Measurements from ENCODE around the gene DCAF15.
A peak's percentile ranks its signal among the peaks of the same experiment; 100 is the strongest.

DCAF15 gene

DNA sequence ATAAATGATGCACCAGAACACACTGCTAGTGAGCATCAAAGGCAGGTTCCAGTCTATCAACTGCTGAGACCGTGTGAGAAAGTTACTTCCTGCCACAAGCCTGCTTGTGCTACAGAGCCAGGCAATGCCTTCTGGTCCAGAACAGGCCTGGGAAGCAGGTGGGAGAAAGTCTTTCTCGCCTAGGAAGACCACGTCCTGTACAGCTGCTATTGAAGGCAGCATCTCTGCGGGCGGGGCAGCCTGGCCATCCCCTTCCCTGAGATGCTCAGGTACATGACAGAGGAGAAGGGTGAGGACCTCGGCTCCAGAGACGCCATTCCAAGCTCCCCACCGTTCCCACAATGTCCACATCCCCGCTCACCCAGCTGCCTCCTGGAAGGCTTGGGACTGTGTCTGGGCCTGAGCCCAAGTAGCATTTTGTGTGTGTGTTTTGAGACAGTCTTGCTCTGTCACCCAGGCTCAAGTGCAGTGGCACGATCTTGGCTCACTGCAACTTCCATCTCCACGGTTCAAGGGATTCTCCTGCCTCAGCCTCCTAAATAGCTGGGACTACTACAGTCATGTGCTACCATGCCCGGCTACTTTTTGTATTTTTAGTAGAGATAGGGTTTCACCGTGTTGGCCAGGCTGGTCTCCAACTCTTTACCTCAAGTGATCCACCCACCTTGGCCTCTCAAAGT lies 50.4 kb downstream of the DCAF15 start:
- TF ChIP-seq, protein P1, sequence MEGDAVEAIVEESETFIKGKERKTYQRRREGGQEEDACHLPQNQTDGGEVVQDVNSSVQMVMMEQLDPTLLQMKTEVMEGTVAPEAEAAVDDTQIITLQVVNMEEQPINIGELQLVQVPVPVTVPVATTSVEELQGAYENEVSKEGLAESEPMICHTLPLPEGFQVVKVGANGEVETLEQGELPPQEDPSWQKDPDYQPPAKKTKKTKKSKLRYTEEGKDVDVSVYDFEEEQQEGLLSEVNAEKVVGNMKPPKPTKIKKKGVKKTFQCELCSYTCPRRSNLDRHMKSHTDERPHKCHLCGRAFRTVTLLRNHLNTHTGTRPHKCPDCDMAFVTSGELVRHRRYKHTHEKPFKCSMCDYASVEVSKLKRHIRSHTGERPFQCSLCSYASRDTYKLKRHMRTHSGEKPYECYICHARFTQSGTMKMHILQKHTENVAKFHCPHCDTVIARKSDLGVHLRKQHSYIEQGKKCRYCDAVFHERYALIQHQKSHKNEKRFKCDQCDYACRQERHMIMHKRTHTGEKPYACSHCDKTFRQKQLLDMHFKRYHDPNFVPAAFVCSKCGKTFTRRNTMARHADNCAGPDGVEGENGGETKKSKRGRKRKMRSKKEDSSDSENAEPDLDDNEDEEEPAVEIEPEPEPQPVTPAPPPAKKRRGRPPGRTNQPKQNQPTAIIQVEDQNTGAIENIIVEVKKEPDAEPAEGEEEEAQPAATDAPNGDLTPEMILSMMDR (IDR thresholded peaks at IDR 0.05) = no peak
- H3K4me3 ChIP-seq (ENCODE audit: low read depth in 1 of 2, low read length in 1 of 2) = no peak overlapping the region
- H3K27me3 ChIP-seq = no peaks in the 10 kb centered on the region
- H3K4me1 ChIP-seq (ENCODE audit: control insufficient read depth in 1 of 2, insufficient read depth in 1 of 2, low read depth in 1 of 2, low read length in 1 of 2) = peaks cover 12 to 18% of the 10 kb centered on the region in 2 experiments
- peak overlapping the region; percentile 33 for H3K27ac ChIP-seq
- no peaks in the 10 kb centered on the region for H3K9me3 ChIP-seq
- H3K36me3 ChIP-seq = peaks cover 3% of the 10 kb centered on the region

DNA sequence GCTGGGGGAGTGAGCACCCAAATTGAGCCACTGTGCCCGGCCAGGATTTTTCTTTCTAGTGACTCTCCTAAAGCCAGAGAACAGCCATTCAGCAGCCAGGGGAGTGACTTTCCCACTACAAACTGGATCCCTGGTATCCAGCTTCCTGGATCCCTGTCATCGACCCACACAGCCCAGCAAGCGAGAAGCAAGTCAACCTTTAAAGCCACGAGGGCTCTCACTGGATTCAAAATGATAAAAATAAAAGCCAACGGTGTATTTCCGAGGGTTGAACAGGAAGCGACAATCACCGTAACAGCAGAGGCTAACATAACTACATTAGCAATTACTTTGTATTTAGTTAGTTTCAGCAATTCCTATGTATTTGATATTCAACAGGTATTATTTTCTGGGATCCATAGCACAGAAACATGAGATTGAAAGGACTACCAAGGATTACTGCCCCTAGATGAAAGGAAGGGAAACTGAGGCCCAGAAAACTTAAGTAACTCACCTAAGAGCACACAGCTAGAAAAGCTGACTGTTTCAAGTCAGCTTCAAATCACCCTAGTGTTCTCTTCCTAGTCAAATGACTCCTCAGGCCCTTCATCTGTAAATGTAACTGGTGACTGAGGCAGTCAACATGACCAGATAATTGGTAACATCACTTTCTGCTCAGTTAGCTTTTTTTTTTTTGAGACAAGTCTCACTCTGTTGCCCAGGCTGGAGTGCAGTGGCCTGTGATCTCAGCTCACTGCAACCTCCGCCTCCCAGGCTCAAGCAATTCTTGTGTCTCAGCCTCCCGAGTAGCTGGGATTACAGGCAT lies 51.1 kb downstream of the DCAF15 start:
- Histone ChIP-seq H3K4me1 (ENCODE audit: control insufficient read depth in 1 of 2, insufficient read depth in 1 of 2, low read depth in 1 of 2, low read length in 1 of 2) (peaks cover 12 to 18% of the 10 kb centered on the region in 2 experiments), H3K9me3 (no peaks in the 10 kb centered on the region), H3K27me3 (no peaks in the 10 kb centered on the region), H3K27ac (peak overlapping the region; percentile 33), H3K4me3 (ENCODE audit: low read depth in 1 of 2, low read length in 1 of 2) (no peak overlapping the region), H3K36me3 (no peaks in the 10 kb centered on the region)
- TF ChIP-seq, protein P1 (IDR thresholded peaks at IDR 0.05) = no peak

DNA sequence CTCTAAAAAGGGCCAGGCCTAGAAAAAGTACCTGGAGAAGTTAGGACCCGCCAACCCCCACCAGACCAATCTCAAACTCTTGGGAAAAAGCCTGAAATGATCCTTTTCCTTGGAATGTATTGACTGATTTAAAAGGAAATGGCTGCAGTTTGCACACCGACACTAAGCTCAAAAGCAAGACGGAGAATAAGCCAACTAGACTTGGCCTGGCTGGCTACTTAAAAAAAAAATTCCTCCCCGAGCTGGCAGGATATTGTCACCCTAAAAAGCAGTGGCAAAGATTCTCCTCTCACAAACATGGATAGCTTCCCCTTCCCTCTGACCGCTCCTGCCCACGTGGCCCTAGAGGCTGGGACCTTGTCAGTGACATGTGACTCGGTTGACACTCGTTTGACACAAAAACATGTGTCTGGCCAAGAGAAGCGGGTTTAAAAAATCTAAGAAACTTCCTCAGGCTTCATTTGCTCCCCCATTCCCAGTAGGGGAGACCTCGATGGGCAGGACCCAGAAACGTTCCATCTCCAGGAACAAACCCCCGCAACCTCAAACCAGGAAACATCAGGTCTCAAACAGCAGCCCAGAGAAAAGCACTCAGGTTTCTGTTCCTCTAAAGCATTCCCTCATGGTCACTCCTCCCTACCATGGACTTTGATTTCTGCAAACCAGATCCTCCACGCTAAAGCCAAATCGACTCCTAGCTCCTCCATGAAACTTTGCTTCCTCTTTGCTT lies 52.5 kb downstream of the DCAF15 start:
- Histone ChIP-seq H3K9me3 (no peaks in the 10 kb centered on the region), H3K27me3 (no peaks in the 10 kb centered on the region), H3K4me3 (ENCODE audit: low read depth in 1 of 2, low read length in 1 of 2) (peak overlapping the region in 1 of 2 experiments; percentile 96), H3K4me1 (ENCODE audit: control insufficient read depth in 1 of 2, insufficient read depth in 1 of 2, low read depth in 1 of 2, low read length in 1 of 2) (peaks cover 12 to 18% of the 10 kb centered on the region in 2 experiments), H3K27ac (peak overlapping the region; percentile 98), H3K36me3 (no peaks in the 10 kb centered on the region)
- TF ChIP-seq, protein P1 (IDR thresholded peaks at IDR 0.05) = no peak

DNA sequence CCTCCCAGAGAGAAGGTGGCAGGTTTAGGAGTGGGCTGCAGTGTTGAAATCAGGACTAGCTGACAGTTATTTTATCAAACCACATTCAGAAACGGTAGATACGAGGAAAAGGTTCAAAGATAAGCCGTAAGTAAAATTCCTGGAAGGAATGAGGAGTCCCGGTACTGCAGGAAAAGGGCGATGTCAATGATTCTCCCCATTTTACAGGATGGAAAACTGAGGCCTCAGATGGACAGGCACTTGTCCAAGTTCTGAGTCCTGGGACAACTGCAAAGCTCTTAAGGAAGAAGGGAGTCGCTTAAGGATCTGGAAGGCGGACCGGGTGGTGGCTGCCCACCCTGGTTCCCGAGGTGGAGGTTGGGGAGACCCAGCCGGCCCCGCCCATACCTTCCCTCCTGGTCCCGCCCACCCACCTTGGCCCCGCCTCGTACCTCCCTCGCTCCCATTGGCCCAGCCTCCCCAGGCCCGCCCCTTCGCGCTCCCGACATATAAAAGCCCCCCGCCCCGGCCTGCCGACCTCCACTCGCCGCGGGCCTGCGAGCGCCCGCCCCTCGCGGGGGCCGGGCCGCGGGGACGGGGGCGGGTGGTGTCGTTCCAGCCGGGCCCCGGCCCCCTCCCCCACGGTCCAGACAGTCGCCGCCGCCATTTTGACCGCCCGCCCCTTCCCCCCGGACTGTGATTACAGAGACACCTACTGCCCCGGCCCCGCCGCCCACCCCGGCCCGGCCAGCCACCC lies 53.2 kb downstream of the DCAF15 start:
- Histone ChIP-seq H3K36me3 (no peaks in the 10 kb centered on the region), H3K4me1 (ENCODE audit: control insufficient read depth in 1 of 2, insufficient read depth in 1 of 2, low read depth in 1 of 2, low read length in 1 of 2) (peaks cover 12 to 18% of the 10 kb centered on the region in 2 experiments), H3K27ac (peak overlapping the region; percentile 98), H3K4me3 (ENCODE audit: low read depth in 1 of 2, low read length in 1 of 2) (peak overlapping the region; percentile 96 to 97), H3K27me3 (no peaks in the 10 kb centered on the region), H3K9me3 (no peaks in the 10 kb centered on the region)
- TF ChIP-seq, protein P1 (IDR thresholded peaks at IDR 0.05) = no peak

Measured in neutrophil (primary cell).